GM10266 (cell line): Measurements from ENCODE around the gene SUCLG2.
"Not testable (repeated sequence)": the region's sequence is repeated elsewhere in the genome, so short reads cannot be mapped to it uniquely, and the experiment has no call there.

ENCODE experiments used
- DNase-seq: peaks from one replicate; pipeline ENCODE4 v3.0.0; 2012; ENCODE audit errors: extremely low spot score
- TF ChIP-seq, protein P1 (sequence below): IDR thresholded peaks from 2 replicates; pipeline ENCODE4 v1.5.1; 2012; ENCODE audit warnings: mild to moderate bottlenecking, low read depth; ENCODE audit not compliant: control insufficient read depth, insufficient read depth; ENCODE audit errors: missing control alignments

The SUCLG2 gene

DNA sequence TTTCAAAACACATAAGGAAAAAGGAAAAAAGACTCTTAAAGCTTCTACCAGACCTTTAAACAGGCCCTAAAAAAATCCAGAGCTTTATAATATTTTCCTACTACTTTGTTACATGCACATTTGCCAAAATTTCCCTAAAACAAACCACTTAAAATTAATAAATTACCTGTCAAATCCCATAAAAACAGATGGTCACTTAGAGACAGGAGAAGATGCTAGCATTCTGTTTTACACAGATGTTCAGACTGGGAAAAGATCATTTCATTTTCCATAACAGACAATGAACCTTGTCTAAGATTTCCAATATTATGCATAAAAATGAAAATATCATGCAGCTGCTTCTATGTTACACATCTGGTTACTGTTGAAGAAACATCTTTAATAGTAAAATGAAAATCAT, 66.6 kb downstream of the SUCLG2 start:
- no peak for DNase-seq
- TF ChIP-seq, protein P1, sequence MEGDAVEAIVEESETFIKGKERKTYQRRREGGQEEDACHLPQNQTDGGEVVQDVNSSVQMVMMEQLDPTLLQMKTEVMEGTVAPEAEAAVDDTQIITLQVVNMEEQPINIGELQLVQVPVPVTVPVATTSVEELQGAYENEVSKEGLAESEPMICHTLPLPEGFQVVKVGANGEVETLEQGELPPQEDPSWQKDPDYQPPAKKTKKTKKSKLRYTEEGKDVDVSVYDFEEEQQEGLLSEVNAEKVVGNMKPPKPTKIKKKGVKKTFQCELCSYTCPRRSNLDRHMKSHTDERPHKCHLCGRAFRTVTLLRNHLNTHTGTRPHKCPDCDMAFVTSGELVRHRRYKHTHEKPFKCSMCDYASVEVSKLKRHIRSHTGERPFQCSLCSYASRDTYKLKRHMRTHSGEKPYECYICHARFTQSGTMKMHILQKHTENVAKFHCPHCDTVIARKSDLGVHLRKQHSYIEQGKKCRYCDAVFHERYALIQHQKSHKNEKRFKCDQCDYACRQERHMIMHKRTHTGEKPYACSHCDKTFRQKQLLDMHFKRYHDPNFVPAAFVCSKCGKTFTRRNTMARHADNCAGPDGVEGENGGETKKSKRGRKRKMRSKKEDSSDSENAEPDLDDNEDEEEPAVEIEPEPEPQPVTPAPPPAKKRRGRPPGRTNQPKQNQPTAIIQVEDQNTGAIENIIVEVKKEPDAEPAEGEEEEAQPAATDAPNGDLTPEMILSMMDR: no peak

DNA sequence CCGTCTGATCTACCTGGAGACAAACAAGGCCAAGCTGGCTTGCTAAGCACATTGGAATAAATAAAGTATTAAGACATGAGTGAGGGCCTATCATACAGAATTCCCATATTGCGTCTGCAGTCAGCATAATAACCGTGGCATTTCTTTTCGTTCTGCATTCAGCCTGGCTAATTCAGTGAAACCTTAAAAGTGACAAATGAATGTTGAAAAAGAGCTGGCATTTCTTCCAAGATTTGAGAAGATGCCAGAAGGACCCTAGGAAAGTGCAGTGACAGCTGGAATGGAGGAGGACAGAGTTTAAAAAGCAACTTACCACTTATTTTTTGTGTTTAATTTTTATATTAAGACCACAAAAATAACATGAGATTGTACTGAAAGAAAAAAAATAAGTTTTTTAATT, 67.1 kb downstream of the SUCLG2 start:
- TF ChIP-seq, protein P1: no peak
- DNase-seq: no peak

DNA sequence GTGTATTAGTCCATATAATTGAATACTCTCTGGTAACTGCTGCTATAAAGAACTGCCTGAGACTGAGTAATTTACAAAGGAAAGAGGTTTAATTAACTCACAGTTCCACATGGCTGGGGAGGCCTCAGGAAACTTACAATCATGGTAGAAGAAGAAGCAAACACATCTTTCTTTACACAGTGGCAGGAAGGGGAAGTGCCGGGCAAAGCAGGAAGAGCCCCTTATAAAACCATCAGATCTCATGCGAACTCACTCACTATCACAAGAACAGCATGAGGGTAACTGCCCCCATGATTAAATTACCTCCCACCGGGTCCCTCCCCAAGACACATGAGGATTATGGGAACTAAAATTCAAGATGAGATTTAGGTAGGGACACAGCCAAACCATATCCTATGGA, 69.8 kb downstream of the SUCLG2 start:
- not testable (repeated sequence) for DNase-seq

DNA sequence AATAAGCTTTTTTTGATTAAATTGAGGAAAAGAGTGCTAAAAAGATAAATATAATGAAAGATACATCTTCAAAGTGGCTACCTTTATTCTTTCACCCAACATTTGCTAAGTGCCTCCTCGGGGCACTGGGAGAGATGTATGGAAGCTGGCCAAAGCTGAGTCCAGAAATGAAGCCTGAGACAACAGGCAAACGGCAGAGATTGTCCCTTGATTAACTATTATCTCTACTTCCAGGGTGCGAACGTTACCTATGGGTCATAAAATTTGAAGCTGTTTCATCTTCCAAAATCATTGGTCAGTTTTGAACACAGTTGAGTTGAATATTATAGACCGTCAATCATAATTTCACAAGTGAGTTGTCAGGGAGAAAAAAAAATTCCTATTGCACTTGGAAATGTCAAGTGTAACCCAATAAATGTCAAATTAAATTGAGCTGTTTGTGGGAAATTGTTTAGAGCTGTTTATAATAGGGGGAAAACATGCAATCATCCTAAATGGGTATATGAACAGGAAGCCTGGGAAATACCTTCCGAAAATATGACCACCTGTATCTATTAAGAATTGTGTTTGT, 73.9 kb downstream of the SUCLG2 start:
- TF ChIP-seq, protein P1: no peak
- no peak for DNase-seq

DNA sequence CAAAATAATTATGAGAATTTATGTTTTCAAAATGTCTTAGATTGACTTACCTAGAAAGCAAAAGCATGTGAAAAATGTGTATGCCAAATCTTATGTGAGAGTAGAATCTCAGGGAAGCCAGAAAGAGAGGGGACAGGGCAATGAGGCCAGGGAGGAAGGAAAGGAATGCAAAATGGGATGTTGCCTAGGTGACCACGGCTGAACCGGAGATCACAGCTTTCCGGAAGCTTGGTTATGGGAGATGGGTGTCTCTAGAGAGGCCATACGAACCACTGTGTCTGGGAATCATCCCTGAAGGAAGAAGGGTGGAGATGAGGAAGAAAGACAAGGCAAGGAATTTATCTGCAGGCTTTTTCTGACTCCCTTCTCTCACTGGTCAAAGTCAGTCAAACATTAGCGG, 76.0 kb downstream of the SUCLG2 start:
- no peak for DNase-seq
- TF ChIP-seq, protein P1: no peak

DNA sequence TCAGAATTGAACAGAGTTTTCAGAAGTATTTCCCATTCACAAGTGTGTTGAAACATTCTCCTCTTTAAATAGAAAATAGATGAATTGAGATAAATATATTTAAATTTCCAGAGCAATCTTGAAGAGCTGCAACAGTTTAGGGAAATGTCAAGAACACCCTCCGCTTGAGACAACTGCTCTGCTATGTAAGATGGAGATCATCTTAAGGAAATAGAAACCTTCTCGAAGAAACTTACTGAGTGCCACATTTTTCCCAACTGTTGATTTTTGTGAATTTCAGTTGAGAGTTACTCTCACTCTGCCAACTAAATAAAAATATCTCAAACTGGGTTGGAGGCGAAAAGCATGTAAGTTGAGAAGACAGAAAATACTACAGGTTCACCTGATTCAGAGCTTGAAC, 78.0 kb downstream of the SUCLG2 start:
- TF ChIP-seq, protein P1: no peak
- no peak for DNase-seq

DNA sequence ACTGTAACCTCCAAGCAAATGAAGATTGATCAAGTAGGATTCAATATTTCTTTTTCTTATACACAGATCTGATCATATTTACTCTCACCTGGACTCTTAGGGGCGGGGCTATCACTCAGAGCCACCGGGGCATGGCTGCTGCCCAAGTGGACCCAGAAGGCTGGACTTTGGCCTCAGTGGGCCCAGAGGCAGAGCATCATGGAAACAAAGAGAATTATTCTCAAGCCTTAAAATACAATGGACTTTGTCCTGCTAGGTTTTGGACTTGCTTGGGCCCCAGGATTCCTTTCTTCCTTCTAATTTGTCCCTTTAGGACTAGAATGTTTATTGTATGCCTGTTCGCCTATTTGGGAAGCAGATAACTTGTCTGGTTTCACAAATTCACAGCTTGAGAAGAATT, 85.1 kb downstream of the SUCLG2 start:
- DNase-seq: no peak
- TF ChIP-seq, protein P1: no peak

DNA sequence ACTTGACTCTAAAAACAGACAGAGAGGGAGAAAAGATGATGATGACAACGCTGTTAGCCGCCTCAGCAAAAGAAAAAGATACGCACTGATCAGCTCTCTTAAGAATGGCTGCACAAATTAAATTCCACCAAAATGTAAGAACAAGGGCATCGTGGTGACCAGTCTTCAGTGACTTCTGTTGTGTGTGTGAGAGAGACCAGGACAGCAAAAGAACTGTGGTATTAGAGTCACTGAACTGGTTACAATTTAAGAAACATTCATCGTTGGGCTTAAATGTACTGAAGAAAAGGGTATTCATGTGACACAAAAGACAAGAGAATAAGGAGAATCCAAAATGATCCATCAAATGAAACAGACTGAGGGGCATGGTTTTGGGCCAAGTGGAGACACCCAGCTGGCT, 86.5 kb downstream of the SUCLG2 start:
- no peak for DNase-seq
- TF ChIP-seq, protein P1: no peak
